HFFc6 (cell line): ENCODE data around the gene SRA1. TPM values are rescaled to one million over a fixed set of nuclear protein-coding genes. Genes with fewer than 3 reads are reported as not detected.
"Not testable (repeated sequence)": the region's sequence is repeated elsewhere in the genome, so short reads cannot be mapped to it uniquely, and the experiment has no call there.

Experiments
- DNase-seq: peaks from one replicate; pipeline ENCODE4 v3.0.0-alpha.2; 2018
- H3K27ac Mint-ChIP-seq: 2 replicates; pipeline ENCODE4 v1.8.0; 2020; ENCODE audit warnings: mild to moderate bottlenecking, mixed read lengths
- H3K27me3 Mint-ChIP-seq: 2 replicates; pipeline ENCODE4 v1.8.0; 2021; ENCODE audit warnings: mild to moderate bottlenecking, moderate library complexity, mixed read lengths; ENCODE audit not compliant: insufficient read depth
- H3K36me3 Mint-ChIP-seq: 2 replicates; pipeline ENCODE4 v1.8.0; 2021; ENCODE audit warnings: low read depth, mixed read lengths
- H3K4me1 Mint-ChIP-seq: 2 replicates; pipeline ENCODE4 v1.8.0; 2020; ENCODE audit warnings: low read depth, mixed read lengths
- H3K4me3 Mint-ChIP-seq: 2 replicates; pipeline ENCODE4 v1.8.0; 2020; ENCODE audit warnings: mild to moderate bottlenecking, moderate library complexity, mixed read lengths
- H3K9me3 Mint-ChIP-seq: 2 replicates; pipeline ENCODE4 v1.8.0; 2020; ENCODE audit warnings: mild to moderate bottlenecking, mixed read lengths
- total RNA-seq, 6 experiments: library from RNA; stranded (reverse); fragmentation: NEBNext Ultra II Directional; extraction: Animal tissue kit (Norgen Biotek cat#: 25700); gene quantifications; 2 replicates in 1 of 6; 3 replicates in 5 of 6; pipeline ENCODE4 v1.2.3, GENCODE V29; 2021
- TF ChIP-seq, protein P1 (sequence below): fragments of 200-600 bp; sonication (generic); IDR thresholded peaks from 2 replicates; pipeline ENCODE4 v1.5.0; 2021; ENCODE audit warnings: antibody characterized with exemption, mild to moderate bottlenecking

Gene SRA1
- total RNA-seq, 6 experiments from 2014 or later: 50.0 to 62.3 (median 59.4) TPM

DNA sequence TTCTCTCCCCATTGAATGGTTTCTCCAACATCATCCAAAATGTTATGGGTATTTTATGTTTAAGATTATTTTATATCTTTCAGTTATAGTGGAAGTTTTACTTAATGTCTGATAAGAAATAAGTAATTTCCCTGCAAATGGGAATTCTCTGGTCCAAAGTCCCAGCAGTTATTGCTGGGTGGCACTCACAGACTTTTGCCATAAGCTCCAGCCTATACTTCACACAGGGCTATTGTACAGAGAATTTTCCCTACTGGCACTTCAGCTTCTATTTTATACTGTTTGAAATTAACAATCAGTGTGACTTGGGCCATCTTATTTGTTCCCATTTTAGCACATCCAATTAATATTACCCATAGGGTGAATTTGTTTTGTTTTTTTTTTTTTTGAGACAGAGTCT is 42.8 kb upstream of the SRA1 start:
- no peak overlapping the region for H3K4me3 Mint-ChIP-seq
- no peak overlapping the region for H3K27ac Mint-ChIP-seq
- peaks cover 2% of the 10 kb centered on the region for H3K27me3 Mint-ChIP-seq
- H3K9me3 Mint-ChIP-seq: no peaks in the 10 kb centered on the region
- no peaks in the 10 kb centered on the region for H3K36me3 Mint-ChIP-seq
- TF ChIP-seq, protein P1, sequence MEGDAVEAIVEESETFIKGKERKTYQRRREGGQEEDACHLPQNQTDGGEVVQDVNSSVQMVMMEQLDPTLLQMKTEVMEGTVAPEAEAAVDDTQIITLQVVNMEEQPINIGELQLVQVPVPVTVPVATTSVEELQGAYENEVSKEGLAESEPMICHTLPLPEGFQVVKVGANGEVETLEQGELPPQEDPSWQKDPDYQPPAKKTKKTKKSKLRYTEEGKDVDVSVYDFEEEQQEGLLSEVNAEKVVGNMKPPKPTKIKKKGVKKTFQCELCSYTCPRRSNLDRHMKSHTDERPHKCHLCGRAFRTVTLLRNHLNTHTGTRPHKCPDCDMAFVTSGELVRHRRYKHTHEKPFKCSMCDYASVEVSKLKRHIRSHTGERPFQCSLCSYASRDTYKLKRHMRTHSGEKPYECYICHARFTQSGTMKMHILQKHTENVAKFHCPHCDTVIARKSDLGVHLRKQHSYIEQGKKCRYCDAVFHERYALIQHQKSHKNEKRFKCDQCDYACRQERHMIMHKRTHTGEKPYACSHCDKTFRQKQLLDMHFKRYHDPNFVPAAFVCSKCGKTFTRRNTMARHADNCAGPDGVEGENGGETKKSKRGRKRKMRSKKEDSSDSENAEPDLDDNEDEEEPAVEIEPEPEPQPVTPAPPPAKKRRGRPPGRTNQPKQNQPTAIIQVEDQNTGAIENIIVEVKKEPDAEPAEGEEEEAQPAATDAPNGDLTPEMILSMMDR: no peak
- DNase-seq: no peak
- peaks cover 19% of the 10 kb centered on the region for H3K4me1 Mint-ChIP-seq

- Mint-ChIP-seq H3K27me3 (peaks cover 2% of the 10 kb centered on the region), H3K27ac (no peak overlapping the region), H3K36me3 (no peaks in the 10 kb centered on the region), H3K4me1 (peaks cover 19% of the 10 kb centered on the region), H3K4me3 (no peak overlapping the region), H3K9me3 (no peaks in the 10 kb centered on the region)
- TF ChIP-seq, protein P1: no peak
- DNase-seq: no peak
Measured at GRCh38 chr5:140598836-140599235, 41.6 kb upstream of the SRA1 start.

DNA sequence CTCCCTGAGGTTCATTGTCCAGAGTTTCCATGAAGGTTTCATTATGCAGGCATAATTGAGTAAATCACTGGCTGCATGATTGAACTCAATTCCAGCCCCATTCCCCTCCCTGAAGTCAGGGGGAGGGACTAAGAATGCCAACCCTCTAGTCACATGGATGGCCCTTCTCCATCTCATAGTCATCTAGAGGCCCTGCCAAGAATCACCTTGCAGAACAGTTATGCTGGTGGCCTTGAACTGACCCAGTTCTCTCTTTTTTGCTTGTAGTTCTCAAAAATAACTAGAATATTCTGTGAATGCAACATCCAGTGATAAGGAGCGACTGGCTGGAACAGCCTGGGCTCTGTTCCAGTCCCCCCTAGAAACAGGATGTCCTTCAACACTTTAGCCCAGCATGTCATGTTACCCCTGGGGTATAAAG is 39.1 kb upstream of the SRA1 start:
- Mint-ChIP-seq H3K9me3 (no peaks in the 10 kb centered on the region), H3K4me3 (no peak overlapping the region), H3K27me3 (peaks cover 2% of the 10 kb centered on the region), H3K36me3 (no peaks in the 10 kb centered on the region), H3K27ac (no peak overlapping the region), H3K4me1 (peaks cover 10% of the 10 kb centered on the region)
- TF ChIP-seq, protein P1: no peak
- no peak for DNase-seq

DNA sequence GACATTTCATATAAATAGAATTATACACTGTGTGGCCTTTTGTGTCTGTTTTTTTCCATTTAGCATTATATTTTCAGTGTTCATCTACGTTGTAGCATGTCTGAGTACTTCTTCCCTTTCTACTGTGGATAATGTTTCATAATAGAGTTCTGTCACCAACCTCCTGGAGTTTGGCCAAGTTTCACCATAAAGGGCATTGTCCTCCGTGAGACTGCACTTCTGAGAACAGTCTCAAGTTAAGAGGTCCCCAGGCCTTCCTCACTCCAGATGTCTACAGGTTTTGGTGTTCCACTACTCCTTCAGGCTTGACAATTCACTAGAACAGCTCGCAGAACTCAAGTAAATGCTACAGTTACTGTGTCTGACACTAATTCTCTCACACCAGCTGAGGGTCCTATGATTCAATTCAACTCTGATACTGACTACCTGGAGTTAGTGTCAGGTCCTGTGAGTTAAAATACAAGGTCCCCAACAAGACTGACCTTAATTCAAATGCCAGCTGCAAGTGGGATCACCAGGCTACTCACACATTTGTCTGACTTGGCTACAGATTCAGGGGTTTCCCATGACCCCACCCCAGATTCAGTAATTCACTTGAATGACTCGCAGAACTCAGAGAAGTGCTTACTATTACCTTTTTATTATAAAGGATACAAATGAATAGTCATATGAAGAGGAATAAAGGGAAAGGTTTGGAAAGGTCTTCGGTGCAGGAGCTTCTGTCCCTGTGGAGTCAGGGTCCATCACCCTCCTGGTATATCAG is 38.4 kb upstream of the SRA1 start:
- DNase-seq: no peak
- TF ChIP-seq, protein P1: no peak
- H3K27me3 Mint-ChIP-seq: peaks cover 2% of the 10 kb centered on the region
- no peak overlapping the region for H3K4me3 Mint-ChIP-seq
- peaks cover 13% of the 10 kb centered on the region for H3K4me1 Mint-ChIP-seq
- no peaks in the 10 kb centered on the region for H3K9me3 Mint-ChIP-seq
- H3K36me3 Mint-ChIP-seq: no peaks in the 10 kb centered on the region
- H3K27ac Mint-ChIP-seq: no peak overlapping the region

DNA sequence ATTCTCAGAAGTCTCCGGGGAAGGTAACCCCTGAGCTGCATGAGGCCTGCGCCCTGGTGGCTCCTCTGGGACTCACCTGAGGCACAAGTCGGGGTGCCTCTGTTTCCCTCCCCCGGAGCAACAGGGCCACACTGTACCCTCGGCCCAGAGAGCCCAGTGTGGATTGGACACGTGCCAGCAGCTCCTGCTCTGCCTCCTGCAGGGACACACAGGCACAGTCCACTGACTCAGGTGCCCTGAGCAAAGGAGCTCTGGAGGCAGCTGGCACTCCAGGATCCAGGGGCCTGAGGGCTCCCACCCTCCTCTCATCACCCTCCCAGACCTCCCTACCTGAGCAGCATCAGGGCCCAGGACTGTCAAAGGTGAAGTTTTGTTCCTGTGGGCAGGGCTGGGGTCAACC is 36.9 kb upstream of the SRA1 start:
- no peaks in the 10 kb centered on the region for H3K9me3 Mint-ChIP-seq
- H3K27me3 Mint-ChIP-seq: peaks cover under 1% of the 10 kb centered on the region
- DNase-seq: no peak
- H3K4me3 Mint-ChIP-seq: no peak overlapping the region
- H3K36me3 Mint-ChIP-seq: no peaks in the 10 kb centered on the region
- H3K4me1 Mint-ChIP-seq: peaks cover 21% of the 10 kb centered on the region
- TF ChIP-seq, protein P1: no peak
- no peak overlapping the region for H3K27ac Mint-ChIP-seq

DNA sequence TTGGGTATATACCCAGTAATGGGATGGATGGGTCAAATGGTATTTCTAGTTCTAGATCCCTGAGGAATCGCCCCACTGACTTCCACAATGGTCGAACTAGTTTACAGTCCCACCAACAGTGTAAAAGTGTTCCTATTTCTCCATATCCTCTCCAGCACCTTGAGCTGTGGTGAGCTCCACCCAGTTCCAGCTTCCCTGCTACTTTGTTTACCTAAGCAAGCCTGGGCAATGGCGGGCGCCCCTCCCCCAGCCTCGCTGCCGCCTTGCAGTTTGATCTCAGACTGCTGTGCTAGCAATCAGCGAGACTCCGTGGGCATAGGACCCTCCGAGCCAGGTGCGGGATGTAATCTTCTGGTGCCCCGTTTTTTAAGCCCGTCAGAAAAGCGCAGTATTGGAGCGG is 35.8 kb upstream of the SRA1 start:
- H3K27ac Mint-ChIP-seq, H3K27me3 Mint-ChIP-seq, H3K9me3 Mint-ChIP-seq, DNase-seq, H3K36me3 Mint-ChIP-seq: not testable (repeated sequence)
- H3K4me1 Mint-ChIP-seq: peaks cover 32% of the 10 kb centered on the region
- H3K4me3 Mint-ChIP-seq: peak overlapping the region; percentile 33; the same call in 1 of the 2 replicates
